GM12865 (cell line): ENCODE results near the gene ALG5.

Experiments used
- DNase-seq: peaks from one replicate; pipeline ENCODE4 v3.0.0; 2010; ENCODE audit warnings: low read depth
- H3K4me3 ChIP-seq: 2 replicates; pipeline ENCODE4 v1.5.1; 2011; ENCODE audit warnings: mild to moderate bottlenecking, low read depth, low read length, control low read depth
- TF ChIP-seq, protein P1 (sequence below): IDR thresholded peaks from 2 replicates; pipeline ENCODE4 v1.5.1; 2011; ENCODE audit warnings: low read length, control low read depth, low read depth, inconsistent platforms; ENCODE audit not compliant: insufficient read depth; ENCODE audit errors: missing control alignments

ALG5 gene

GRCh38 chr13:36915896-36916640, 83.1 kb downstream of the ALG5 start:
- TF ChIP-seq, protein P1, sequence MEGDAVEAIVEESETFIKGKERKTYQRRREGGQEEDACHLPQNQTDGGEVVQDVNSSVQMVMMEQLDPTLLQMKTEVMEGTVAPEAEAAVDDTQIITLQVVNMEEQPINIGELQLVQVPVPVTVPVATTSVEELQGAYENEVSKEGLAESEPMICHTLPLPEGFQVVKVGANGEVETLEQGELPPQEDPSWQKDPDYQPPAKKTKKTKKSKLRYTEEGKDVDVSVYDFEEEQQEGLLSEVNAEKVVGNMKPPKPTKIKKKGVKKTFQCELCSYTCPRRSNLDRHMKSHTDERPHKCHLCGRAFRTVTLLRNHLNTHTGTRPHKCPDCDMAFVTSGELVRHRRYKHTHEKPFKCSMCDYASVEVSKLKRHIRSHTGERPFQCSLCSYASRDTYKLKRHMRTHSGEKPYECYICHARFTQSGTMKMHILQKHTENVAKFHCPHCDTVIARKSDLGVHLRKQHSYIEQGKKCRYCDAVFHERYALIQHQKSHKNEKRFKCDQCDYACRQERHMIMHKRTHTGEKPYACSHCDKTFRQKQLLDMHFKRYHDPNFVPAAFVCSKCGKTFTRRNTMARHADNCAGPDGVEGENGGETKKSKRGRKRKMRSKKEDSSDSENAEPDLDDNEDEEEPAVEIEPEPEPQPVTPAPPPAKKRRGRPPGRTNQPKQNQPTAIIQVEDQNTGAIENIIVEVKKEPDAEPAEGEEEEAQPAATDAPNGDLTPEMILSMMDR, result no peak
- H3K4me3 ChIP-seq, result no peak overlapping the region
- DNase-seq, result no peak

DNA sequence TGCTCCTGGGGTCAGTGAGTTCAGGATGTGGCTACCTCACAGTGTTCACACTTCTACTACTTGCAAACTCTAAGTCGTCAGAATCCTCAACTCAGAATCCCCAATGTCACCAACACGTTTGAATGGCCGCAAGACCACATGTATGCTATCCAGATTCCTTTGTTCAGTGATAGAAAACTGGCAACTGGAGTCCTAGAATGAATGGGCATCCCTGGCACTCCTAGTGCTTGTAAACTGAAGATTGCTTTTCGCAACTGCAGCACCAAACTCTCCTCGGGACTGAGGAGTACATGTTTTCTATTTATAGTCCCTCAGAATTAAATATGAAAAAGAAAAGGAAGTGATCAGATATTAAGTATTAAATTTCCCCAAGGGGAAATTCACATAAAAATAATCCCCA, 84.0 kb downstream of the ALG5 start:
- no peak overlapping the region for H3K4me3 ChIP-seq
- no peak for DNase-seq
- TF ChIP-seq, protein P1, result no peak

GRCh38 chr13:36914648-36915047, 84.5 kb downstream of the ALG5 start:
- TF ChIP-seq, protein P1, result no peak
- DNase-seq, result no peak
- H3K4me3 ChIP-seq, result no peak overlapping the region

- TF ChIP-seq, protein P1, result no peak
- DNase-seq, result no peak
- H3K4me3 ChIP-seq, result no peak overlapping the region
These were observed 85.7 kb downstream of the ALG5 start for GRCh38 chr13:36913463-36913862.

DNA sequence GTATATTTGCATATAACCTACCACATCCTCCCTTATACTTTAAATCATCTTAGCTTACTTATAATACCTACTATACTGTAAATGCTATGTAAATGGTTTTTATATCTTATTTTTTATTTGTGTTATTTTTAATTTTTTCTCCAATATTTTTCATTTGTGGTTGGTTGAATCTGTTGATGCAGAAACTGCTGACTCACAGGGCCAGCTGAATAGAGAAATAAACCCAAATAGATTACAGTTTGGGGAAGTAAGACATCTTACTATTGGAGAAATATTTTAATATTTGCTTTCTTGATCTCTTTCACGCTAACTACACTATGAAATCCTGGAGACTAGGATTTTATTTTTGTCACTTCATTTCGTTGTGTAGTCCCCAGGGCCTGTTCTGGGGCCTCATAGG, 86.2 kb downstream of the ALG5 start:
- no peak overlapping the region for H3K4me3 ChIP-seq
- TF ChIP-seq, protein P1, result no peak
- DNase-seq, result no peak

GRCh38 chr13:36912369-36912768, 86.8 kb downstream of the ALG5 start:
- TF ChIP-seq, protein P1, result no peak
- DNase-seq, result no peak

DNA sequence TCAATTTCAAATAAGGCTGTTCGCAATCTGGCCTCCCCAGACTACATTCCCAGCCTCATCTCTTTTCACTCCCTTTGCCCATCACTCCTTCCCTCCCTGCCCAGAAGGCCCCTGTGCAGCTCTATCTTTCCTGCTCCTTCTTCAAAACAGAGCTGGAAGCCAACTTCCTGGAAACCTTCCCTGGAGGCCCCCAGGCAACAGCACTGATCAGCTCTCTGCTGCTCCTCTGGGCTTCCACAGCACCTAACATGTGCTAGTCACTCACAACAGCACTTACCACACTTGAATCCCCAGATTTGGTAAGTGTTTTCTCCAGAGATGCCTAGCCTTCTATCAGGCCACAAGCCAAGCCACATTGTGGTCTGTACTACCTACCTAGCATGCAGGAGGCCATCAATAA, 88.6 kb downstream of the ALG5 start:
- no peak for DNase-seq
- TF ChIP-seq, protein P1, result no peak
- no peak overlapping the region for H3K4me3 ChIP-seq

More at GRCh38 chr13:36912369-36912768, 86.8 kb downstream of the ALG5 start:
- no peak overlapping the region for H3K4me3 ChIP-seq
